Measurements from ENCODE around the gene CTNNBIP1. TPM values are rescaled to one million over a fixed set of nuclear protein-coding genes. Genes with fewer than 3 reads are reported as not detected.

Gene CTNNBIP1
- polyA plus RNA-seq, 1 of the 3 experiments (the other 2 are of a cell fraction), result 57.6 TPM

GRCh38 chr1:9874412-9874811, 35.7 kb downstream of the CTNNBIP1 start:
- 36% methylated on average over 3 of the region's 3 CpGs for WGBS (ENCODE audit: low lambda C conversion rate)
- Histone ChIP-seq H4K20me1 (ENCODE audit: insufficient read depth) (no peaks in the 10 kb centered on the region), H3K4me2 (no peak overlapping the region), H2AFZ (ENCODE audit: low read depth) (no peak overlapping the region), H3K9me3 (no peaks in the 10 kb centered on the region), H3K4me3 (ENCODE audit: low read depth in 2 of 2, low read length in 1 of 2) (no peak overlapping the region), H3F3A (replicated peaks; ENCODE audit: insufficient read depth) (peaks cover 5% of the 10 kb centered on the region), H3K27ac (ENCODE audit: low read depth in 2 of 2, low read length in 1 of 2) (no peak overlapping the region), H3K9ac (no peak overlapping the region), H3K4me1 (ENCODE audit: control insufficient read depth in 1 of 2, insufficient read depth in 2 of 2, low read depth in 1 of 2, low read length in 1 of 2) (peaks cover 4% of the 10 kb centered on the region in 2 experiments; a peak in 1 of 4 replicates), H3K9me2 (no peaks in the 10 kb centered on the region), H3K27me3 (ENCODE audit: insufficient read depth) (no peaks in the 10 kb centered on the region), H3K79me2 (ENCODE audit: insufficient read depth) (no peaks in the 10 kb centered on the region), H3K36me3 (replicated peaks in 1 of 2; ENCODE audit: control insufficient read depth in 1 of 2, insufficient read depth in 2 of 2, low read length in 1 of 2) (peaks cover 0 to 9% of the 10 kb centered on the region in 2 experiments)
- ChIA-PET POLR2A (no interaction called here), CTCF (interaction anchor here (0.6 to 11.2 kb wide), 37 partner anchors 8 to 556 kb away, joined by 3 to 175 read pairs (median 3); partner anchors contain the start of genes CENPS, LZIC and NMNAT1)
- DNase-seq, result no peak
- no peak for TF ChIP-seq CHD2 (IDR thresholded peaks at IDR 0.05; ENCODE audit: low read length, partially characterized antibody)
- TF ChIP-seq USF2 (IDR thresholded peaks at IDR 0.05; ENCODE audit: borderline replicate concordance, low read depth, low read length), result no peak
- TF ChIP-seq FOXJ3 (CRISPR knock-in tag; IDR thresholded peaks at IDR 0.05), result no peak
- no peak for TF ChIP-seq PBX3 (IDR thresholded peaks at IDR 0.05)
- no peak for TF ChIP-seq RXRA (IDR thresholded peaks at IDR 0.05; ENCODE audit: borderline replicate concordance, low read depth)
- TF ChIP-seq FOSL2 (IDR thresholded peaks at IDR 0.05; ENCODE audit: borderline replicate concordance, low read depth), result no peak
- no peak for TF ChIP-seq JUND (IDR thresholded peaks at IDR 0.05)
- no peak for TF ChIP-seq REST (IDR thresholded peaks at IDR 0.05; ENCODE audit: low read depth, low read length)
- TF ChIP-seq NRF1 (IDR thresholded peaks at IDR 0.05; ENCODE audit: low read depth, low read length), result no peak
- TF ChIP-seq NFIC (IDR thresholded peaks at IDR 0.05; ENCODE audit: borderline replicate concordance), result no peak
- no peak for TF ChIP-seq FOXM1 (IDR thresholded peaks at IDR 0.05; ENCODE audit: low read depth)
- no peak for TF ChIP-seq ELF1 (IDR thresholded peaks at IDR 0.05)
- no peak for TF ChIP-seq TEAD4 (IDR thresholded peaks at IDR 0.05; ENCODE audit: borderline replicate concordance, insufficient read depth)
- no peak for TF ChIP-seq USF1 (IDR thresholded peaks at IDR 0.05; ENCODE audit: borderline replicate concordance, low read depth)
- TF ChIP-seq CTCF (IDR thresholded peaks at IDR 0.05), result no peak
- TF ChIP-seq IRF3 (IDR thresholded peaks at IDR 0.05; ENCODE audit: low read depth, low read length), result no peak
- TF ChIP-seq ZBTB33 (IDR thresholded peaks at IDR 0.05; ENCODE audit: borderline replicate concordance, low read depth), result no peak
- no peak for TF ChIP-seq TCF12 (IDR thresholded peaks at IDR 0.05)
- TF ChIP-seq GATA2 (CRISPR knock-in tag; IDR thresholded peaks at IDR 0.05), result no peak

Data from SK-N-SH (cell line).